GM15510 (cell line): Measurements from ENCODE around the gene RABGAP1.

ENCODE experiments used
- POLR2A ChIP-seq: IDR thresholded peaks from 3 replicates; pipeline ENCODE4 v1.6.1; 2011; ENCODE audit warnings: borderline replicate concordance; ENCODE audit not compliant: insufficient read length; ENCODE audit errors: extremely low read depth

The RABGAP1 gene

DNA sequence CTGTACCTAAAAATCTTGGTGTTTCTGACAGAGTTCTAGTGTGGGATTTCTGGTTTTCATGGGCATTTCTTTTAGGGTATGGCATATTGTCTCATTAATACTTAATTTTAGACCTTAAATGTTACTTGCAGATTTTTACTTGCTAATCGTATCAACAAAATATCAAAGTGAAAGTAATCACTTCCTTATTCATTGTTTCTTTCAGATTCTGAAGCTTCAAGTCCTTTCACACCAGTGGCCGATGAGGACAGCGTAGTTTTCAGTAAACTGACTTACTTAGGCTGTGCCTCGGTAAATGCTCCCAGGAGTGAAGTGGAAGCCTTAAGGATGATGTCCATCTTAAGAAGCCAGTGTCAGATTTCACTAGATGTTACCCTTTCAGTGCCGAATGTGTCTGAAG is 45.2 kb downstream of the RABGAP1 start:
- no peak for TF ChIP-seq POLR2A

DNA sequence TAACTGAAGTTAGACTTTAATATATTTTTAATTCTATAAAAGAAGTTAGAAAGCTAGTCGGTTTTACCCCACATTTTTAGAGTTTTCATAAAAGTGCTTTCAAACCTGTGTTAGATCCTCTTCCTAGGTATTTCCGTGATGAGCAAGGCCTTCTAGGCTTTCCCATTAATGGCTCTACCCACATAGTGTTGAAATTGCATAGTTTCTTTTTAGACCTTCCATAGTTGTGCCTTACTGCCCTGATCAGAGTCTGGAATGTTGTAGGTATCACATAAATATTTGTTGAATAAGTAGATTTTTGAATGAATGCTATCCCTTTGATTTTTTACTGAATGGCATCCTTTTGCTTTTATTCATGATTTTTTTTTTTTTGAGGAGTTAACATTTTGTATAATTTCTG is 47.3 kb downstream of the RABGAP1 start:
- TF ChIP-seq POLR2A: no peak

- no peak for TF ChIP-seq POLR2A
Measured at GRCh38 chr9:122988920-122989621, 48.3 kb downstream of the RABGAP1 start.

- TF ChIP-seq POLR2A: no peak
Measured at GRCh38 chr9:122991370-122991830, 50.6 kb downstream of the RABGAP1 start.

DNA sequence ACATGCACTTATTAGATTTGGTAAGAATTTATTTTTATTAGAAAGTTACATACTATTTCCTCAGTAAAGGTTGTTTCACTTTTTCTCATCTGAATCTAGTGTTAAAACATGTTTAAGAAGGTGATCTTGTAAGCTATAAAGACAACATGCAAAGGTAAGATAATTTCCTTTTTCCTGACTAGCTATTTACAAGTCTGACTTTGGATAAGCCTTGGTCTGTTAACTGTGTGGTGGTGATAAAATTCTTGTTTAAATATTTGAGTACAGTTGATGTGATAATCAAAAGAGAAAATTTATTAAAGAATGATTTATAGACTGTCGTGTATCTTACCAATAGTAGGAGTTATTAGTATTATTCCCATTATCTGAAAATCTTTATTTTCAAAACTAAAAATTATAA is 55.8 kb downstream of the RABGAP1 start:
- no peak for TF ChIP-seq POLR2A

DNA sequence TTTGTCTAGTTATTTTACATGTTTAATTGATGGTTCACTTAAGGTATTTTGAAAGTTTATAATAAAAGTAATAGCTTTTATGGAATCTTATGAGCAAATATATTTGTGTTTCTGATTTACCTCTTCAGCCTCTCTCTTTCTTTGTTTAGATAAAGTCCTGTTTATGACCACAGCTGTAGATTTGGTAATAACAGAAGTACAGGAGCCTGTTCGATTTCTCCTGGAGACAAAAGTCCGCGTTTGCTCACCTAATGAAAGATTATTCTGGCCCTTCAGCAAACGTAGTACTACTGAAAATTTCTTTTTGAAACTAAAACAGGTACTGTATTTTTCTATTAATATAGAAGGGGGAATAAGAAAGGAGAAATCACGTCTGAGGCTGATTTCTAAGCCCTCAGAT is 57.6 kb downstream of the RABGAP1 start:
- TF ChIP-seq POLR2A: no peak

GRCh38 chr9:123000371-123001068 is 59.7 kb downstream of the RABGAP1 start:
- TF ChIP-seq POLR2A: no peak

DNA sequence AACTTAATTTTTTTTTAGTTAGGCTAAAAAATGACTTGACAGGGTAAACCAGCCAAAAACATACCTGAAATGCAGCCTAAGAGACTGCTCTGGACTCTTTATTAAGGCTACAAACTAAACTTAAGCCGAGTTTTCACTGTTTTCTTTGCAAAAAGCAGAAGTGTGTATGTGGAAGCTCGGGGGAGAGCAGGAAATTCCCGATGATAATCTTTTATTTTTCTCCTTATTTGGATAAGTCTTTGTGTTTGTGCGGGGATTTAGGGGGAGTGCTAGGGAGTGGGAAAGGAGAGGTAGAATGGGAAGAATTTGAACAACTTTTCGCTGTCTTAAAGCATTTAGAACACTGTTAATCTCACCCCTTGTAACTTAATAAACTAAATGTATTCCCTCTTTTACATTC is 61.9 kb downstream of the RABGAP1 start:
- no peak for TF ChIP-seq POLR2A

GRCh38 chr9:123003466-123003865 is 62.6 kb downstream of the RABGAP1 start:
- no peak for TF ChIP-seq POLR2A

- TF ChIP-seq POLR2A: no peak
Measured at GRCh38 chr9:123005964-123006363, 65.1 kb downstream of the RABGAP1 start.

- no peak for TF ChIP-seq POLR2A
Measured at GRCh38 chr9:123007269-123007668, 66.4 kb downstream of the RABGAP1 start.

GRCh38 chr9:123008909-123009308 is 68.1 kb downstream of the RABGAP1 start:
- no peak for TF ChIP-seq POLR2A

DNA sequence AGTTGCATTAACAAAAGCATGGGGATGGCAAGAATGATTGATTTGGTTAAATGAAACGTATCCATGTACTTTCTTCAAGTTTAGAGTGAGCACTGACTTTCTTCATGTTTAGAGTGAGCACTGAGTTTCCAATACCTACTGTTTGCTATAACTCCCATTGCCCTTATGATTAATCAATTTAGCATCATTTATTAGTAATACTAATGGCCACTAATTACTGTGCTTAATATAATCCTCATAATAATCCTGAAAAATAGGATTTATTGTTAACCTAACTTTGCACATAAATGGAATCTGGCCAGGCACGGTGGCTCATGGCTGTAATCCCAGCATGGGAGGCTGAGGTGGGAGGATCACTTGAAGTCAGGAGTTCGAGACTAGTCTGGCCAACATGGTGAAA is 70.6 kb downstream of the RABGAP1 start:
- no peak for TF ChIP-seq POLR2A

DNA sequence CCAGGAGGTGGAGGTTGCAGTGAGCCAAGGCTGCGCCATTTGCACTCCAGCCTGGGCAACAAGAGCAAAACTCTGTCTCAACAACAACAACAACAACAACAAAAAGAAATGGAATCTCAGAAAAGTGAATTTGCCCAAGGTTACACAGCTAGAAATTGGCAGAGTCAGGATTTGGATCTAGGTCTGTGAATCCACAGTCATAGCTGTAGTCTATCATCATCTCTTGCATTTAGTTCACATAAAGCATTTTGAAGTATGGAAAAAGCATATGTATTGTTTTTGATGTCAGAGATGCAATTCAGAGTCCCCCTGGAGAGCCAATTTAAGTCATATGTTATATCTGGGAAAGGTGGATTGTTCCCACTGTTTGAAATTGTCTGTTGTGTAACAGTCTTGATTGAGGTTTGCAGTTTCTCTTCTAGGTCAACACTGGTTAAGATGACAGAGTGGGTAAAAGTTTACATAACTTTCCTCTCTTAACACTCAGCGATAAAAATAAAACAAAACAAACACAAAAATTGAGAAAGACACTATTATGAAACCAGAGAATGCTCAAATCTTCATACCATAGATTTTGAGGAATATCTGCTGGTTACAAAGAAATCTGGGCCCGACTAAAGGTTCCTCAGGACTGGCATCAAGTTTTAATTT is 71.2 kb downstream of the RABGAP1 start:
- no peak for TF ChIP-seq POLR2A

- no peak for TF ChIP-seq POLR2A
Measured at GRCh38 chr9:123016631-123017030, 75.8 kb downstream of the RABGAP1 start.

GRCh38 chr9:123020796-123021195 is 80.0 kb downstream of the RABGAP1 start:
- no peak for TF ChIP-seq POLR2A

- TF ChIP-seq POLR2A: no peak
Measured at GRCh38 chr9:123026425-123026824, 85.6 kb downstream of the RABGAP1 start.

DNA sequence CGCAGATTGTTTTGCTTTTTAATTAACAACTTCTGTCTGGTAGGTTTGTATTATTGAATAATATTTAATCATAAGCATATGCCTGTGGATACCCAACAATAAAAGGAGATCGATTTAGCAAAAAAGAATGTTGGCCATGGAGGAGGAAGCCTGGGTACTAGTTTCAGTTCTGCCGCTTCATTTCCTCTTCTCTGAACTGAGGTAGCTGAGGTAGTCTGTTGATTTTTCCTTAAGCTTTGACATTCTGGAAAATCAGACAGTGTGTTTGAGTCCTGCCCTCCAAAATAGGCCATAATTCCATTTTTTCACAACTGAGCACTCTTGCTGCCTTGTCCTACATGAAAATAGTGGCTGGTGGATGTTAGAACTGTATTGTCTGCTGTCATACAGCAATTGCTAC is 86.7 kb downstream of the RABGAP1 start:
- no peak for TF ChIP-seq POLR2A
